Nephron (organoid): ENCODE results near the gene GNAT2.
"Not testable (repeated sequence)": the region's sequence is repeated elsewhere in the genome, so short reads cannot be mapped to it uniquely, and the experiment has no call there.

Source experiments
- H3K27ac Mint-ChIP-seq, 3 experiments: 2 replicates each; pipeline ENCODE4 v1.8.0; 2020; ENCODE audit warnings: mixed read lengths in 3 of 3, mild to moderate bottlenecking in 2 of 3, moderate library complexity in 1 of 3
- H3K27me3 Mint-ChIP-seq: 2 replicates; pipeline ENCODE4 v1.8.0; 2021; ENCODE audit warnings: low read depth, mild to moderate bottlenecking, moderate library complexity, mixed read lengths
- H3K36me3 Mint-ChIP-seq: 2 replicates; pipeline ENCODE4 v1.8.0; 2020; ENCODE audit warnings: low read depth, mixed read lengths
- H3K4me1 Mint-ChIP-seq: 2 replicates; pipeline ENCODE4 v1.8.0; 2020; ENCODE audit warnings: mixed read lengths
- H3K4me3 Mint-ChIP-seq, 3 experiments: 2 replicates each; pipeline ENCODE4 v1.8.0; 2020; ENCODE audit warnings: mild to moderate bottlenecking in 3 of 3, mixed read lengths in 3 of 3, moderate library complexity in 2 of 3
- H3K9me3 Mint-ChIP-seq: 2 replicates; pipeline ENCODE4 v1.8.0; 2020; ENCODE audit warnings: mixed read lengths
- TF ChIP-seq, protein P1 (sequence below), 3 experiments: fragments of 200-600 bp; sonication (generic); IDR thresholded peaks; one replicate each; pipeline ENCODE4 v1.5.0; 2021; ENCODE audit warnings: antibody characterized with exemption in 3 of 3; ENCODE audit not compliant: unreplicated experiment in 3 of 3

Gene GNAT2

DNA sequence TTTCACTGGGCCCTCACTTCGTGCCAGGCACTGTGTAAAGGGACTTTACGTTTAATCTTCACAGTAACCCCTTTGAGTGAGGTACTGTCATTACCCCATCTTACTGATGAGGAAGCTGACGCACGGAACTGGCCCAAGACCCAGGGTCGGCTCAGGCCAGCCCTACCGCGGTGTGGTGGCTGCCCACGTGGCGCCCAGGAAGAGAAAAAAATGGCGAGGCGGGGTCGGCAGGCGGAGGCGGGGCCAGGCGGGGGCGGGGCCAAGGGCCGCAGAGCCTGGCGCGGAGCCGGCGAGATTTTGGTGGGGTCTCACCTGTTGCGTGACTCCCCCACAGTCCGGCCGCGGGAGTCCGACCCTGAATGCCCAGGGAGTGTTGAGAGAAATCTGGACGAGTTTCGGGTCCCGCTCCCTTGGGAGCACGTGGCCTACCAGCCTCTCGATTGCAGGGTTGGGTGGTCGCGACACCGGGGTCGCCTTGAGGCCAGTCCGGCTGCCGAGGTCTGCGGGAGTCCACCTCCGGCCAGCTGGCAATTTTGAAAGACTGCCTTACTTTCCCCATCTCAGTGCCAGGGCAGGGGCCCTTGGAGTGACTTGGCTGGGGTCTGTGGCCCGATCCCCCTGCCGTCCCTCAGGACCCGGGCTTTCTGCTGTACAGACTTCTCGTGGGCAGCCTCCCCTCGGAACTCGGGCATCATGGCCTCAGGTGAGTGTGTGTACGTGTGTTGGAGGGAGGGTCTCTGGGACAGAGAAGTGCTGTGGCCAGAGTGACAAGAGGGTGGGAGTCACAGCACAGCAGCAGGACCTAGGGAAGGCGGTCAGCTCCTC is at the start of gene GNAT2, which contains the start of gene AMPD2:
TSS of gene GNAT2 (minus strand) at position 41 of the 825 bp plus-strand sequence. CDS start 6,746 bp downstream, outside the sequence.
TSS of gene AMPD2 (plus strand) at position 262 of the 825 bp plus-strand sequence. CDS start 1,339 bp downstream, outside the sequence.
- Mint-ChIP-seq H3K4me1 (peaks cover 53% of the 10 kb centered on the region), H3K27me3 (no peaks in the 10 kb centered on the region), H3K27ac (peak within 1 kb of the TSS; percentile 74 to 99 (median 97)), H3K36me3 (no peaks in the 10 kb centered on the region), H3K4me3 (peak within 1 kb of the TSS; percentile 96 to 99 (median 98)), H3K9me3 (no peaks in the 10 kb centered on the region)
- TF ChIP-seq, protein P1, sequence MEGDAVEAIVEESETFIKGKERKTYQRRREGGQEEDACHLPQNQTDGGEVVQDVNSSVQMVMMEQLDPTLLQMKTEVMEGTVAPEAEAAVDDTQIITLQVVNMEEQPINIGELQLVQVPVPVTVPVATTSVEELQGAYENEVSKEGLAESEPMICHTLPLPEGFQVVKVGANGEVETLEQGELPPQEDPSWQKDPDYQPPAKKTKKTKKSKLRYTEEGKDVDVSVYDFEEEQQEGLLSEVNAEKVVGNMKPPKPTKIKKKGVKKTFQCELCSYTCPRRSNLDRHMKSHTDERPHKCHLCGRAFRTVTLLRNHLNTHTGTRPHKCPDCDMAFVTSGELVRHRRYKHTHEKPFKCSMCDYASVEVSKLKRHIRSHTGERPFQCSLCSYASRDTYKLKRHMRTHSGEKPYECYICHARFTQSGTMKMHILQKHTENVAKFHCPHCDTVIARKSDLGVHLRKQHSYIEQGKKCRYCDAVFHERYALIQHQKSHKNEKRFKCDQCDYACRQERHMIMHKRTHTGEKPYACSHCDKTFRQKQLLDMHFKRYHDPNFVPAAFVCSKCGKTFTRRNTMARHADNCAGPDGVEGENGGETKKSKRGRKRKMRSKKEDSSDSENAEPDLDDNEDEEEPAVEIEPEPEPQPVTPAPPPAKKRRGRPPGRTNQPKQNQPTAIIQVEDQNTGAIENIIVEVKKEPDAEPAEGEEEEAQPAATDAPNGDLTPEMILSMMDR (IDR thresholded peaks at IDR 0.05; ENCODE audit: unreplicated experiment in 3 of 3) = no peak

DNA sequence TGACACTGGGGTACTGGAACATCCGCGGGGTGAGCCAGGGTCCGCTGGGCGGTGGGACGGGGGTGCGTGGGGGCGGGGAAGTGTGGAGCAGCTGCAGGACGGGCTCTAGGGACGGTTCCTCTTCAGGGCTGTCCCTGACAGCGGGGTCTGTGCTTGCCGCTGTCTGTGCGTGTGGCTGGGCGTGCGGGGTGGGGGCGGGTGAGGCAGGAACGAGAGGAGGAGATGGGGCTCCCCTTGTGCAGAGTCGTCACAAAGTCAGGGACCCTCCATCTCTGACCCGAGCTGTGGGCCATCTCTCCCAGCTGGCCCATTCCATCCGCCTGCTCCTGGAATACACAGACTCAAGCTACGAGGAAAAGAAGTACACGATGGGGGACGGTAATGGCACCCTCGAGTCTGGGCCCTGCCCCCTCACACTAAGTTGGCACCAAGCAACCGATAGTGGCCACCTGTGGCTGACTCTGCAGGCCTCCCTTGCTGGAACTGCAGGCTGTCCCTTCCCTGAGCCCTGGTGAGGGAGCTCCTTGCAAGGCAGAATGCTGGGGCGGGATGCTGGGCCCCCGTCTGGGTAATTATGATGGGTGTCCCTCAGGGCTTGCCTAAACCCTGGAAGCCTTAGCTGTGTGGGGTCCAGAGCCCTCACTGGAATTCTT is 48.8 kb upstream of the GNAT2 start:
- Mint-ChIP-seq H3K9me3 (no peaks in the 10 kb centered on the region), H3K4me1 (peaks cover 15% of the 10 kb centered on the region), H3K27me3 (no peaks in the 10 kb centered on the region), H3K27ac (peak overlapping the region; percentile 79 to 86 (median 82)), H3K4me3 (peak overlapping the region; percentile 91 to 93 (median 91)), H3K36me3 (peaks cover 28% of the 10 kb centered on the region)
- TF ChIP-seq, protein P1 (IDR thresholded peaks at IDR 0.05; ENCODE audit: unreplicated experiment in 3 of 3) = no peak

DNA sequence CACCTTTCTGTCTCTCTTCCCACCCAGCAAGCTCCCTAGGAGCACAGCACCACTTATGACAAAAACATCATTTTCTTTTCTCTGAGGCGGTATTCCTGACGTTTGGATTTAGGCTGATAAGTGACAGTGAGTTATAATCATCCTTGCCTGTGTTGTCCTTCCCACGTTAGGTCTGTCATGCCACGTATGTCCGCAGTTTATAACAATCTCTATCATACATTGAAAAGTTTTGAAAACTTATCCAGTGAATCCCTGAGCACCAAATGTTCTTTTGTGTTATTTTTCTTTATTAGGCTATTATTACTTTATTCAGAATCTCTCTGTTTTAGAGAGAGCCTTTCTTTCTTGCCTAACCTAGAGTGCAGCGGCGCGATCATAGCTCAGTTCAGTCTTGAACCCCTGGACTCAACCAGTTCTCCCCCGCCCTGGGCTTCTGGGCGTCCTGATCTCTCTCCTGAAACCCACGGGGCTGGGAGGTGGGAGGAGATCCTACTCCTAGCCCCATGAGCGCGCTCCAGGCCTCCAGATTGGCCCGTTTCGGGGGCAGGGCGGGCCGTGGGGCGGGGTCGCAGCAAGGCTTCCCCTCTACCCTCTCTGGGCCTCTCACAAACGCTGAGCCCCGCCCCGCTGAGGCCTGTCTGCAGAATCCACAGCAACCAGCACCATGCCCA is 48.2 kb upstream of the GNAT2 start, which contains the start of gene GSTM2:
TSS of gene GSTM2 (plus strand) at position 606 of the 671 bp plus-strand sequence. CDS start at position 665, 59 bp downstream.
- H3K9me3 Mint-ChIP-seq = no peaks in the 10 kb centered on the region

DNA sequence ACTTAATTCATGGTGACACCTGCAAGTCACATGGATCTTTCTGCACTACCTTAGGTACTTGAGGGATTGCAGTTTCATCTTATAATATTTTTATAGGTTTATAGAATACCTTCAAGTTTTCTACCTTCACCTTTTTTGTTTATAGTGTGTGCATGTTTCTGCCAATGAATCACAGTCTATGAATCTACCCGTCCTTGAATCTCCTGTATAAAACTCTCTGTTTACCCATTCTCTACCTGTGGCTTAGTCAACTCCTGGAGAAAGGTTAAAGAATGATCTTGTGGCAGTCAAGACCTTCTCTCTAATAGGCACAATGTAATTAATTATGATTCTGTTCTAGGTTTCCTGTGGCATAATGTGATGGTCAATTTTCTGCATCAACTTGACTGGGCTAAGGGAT is 45.3 kb upstream of the GNAT2 start:
- Mint-ChIP-seq H3K27ac (no peak overlapping the region), H3K36me3 (peaks cover 24% of the 10 kb centered on the region), H3K4me3 (no peak overlapping the region), H3K9me3 (no peaks in the 10 kb centered on the region), H3K4me1 (peaks cover 21% of the 10 kb centered on the region), H3K27me3 (no peaks in the 10 kb centered on the region)
- TF ChIP-seq, protein P1 (IDR thresholded peaks at IDR 0.05; ENCODE audit: unreplicated experiment in 3 of 3) = no peak

More for the DNA sequence above, 48.2 kb upstream of the GNAT2 start, which contains the start of gene GSTM2:
- Mint-ChIP-seq H3K36me3 (peaks cover 24% of the 10 kb centered on the region), H3K4me3 (peak within 1 kb of the TSS; percentile 91 to 93 (median 91)), H3K27ac (peak within 1 kb of the TSS; percentile 79 to 86 (median 82)), H3K27me3 (no peaks in the 10 kb centered on the region), H3K4me1 (peaks cover 15% of the 10 kb centered on the region)
- TF ChIP-seq, protein P1 (IDR thresholded peaks at IDR 0.05; ENCODE audit: unreplicated experiment in 3 of 3) = no peak

DNA sequence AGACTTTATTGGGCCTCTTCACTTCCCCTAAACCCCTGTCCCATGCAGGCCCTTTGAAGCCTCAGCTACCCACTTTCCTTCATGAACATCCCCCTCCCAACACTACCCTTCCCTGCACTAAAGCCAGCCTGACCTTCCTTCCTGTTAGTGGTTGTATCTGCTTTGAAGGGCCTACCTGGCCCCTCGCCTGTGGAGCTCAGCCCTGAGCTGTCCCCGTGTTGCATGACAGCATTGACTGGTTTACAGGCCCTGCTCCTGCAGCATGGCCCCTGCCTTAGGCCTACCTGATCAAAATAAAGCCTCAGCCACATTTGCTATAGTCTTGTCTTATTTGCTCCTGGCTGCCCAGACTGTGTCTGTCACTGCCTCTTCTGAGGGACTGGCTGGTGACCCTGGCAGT is 42.0 kb upstream of the GNAT2 start:
- no peak overlapping the region for H3K27ac Mint-ChIP-seq
- H3K9me3 Mint-ChIP-seq = no peaks in the 10 kb centered on the region
- peaks cover 15% of the 10 kb centered on the region for H3K4me1 Mint-ChIP-seq
- H3K4me3 Mint-ChIP-seq = no peak overlapping the region
- TF ChIP-seq, protein P1 (IDR thresholded peaks at IDR 0.05; ENCODE audit: unreplicated experiment in 3 of 3) = no peak
- H3K27me3 Mint-ChIP-seq = no peaks in the 10 kb centered on the region
- peaks cover 23% of the 10 kb centered on the region for H3K36me3 Mint-ChIP-seq

DNA sequence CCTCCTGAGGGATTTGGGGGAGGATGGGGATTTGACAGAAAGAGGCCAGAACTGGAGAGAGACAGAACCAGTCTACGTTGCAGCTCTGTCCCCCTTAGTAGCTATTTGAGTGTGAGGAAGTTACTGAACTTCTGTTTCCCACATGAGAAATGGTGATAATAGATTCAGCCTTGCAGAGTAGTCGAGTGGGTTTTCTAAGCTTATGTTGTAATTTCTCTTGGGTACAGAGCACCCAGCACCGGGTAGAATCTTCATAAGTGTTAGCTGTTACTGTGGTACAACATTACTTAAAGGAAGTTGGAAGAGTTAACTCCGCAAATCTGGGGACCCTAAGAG is 41.2 kb upstream of the GNAT2 start:
- H3K27ac Mint-ChIP-seq = peak overlapping the region in 1 of 3 experiments; percentile 91
- H3K27me3 Mint-ChIP-seq, H3K9me3 Mint-ChIP-seq, H3K4me3 Mint-ChIP-seq: not testable (repeated sequence)
- H3K36me3 Mint-ChIP-seq = peaks cover 21% of the 10 kb centered on the region
- peaks cover 19% of the 10 kb centered on the region for H3K4me1 Mint-ChIP-seq
